ENCODE results near the gene CERS1. TPM values are rescaled to one million over a fixed set of nuclear protein-coding genes. Genes with fewer than 3 reads are reported as not detected.

Gene CERS1
- total and polyA plus RNA-seq, 3 donors from 2014 or later, result 43.0 to 73.2 (median 64.5) TPM

DNA sequence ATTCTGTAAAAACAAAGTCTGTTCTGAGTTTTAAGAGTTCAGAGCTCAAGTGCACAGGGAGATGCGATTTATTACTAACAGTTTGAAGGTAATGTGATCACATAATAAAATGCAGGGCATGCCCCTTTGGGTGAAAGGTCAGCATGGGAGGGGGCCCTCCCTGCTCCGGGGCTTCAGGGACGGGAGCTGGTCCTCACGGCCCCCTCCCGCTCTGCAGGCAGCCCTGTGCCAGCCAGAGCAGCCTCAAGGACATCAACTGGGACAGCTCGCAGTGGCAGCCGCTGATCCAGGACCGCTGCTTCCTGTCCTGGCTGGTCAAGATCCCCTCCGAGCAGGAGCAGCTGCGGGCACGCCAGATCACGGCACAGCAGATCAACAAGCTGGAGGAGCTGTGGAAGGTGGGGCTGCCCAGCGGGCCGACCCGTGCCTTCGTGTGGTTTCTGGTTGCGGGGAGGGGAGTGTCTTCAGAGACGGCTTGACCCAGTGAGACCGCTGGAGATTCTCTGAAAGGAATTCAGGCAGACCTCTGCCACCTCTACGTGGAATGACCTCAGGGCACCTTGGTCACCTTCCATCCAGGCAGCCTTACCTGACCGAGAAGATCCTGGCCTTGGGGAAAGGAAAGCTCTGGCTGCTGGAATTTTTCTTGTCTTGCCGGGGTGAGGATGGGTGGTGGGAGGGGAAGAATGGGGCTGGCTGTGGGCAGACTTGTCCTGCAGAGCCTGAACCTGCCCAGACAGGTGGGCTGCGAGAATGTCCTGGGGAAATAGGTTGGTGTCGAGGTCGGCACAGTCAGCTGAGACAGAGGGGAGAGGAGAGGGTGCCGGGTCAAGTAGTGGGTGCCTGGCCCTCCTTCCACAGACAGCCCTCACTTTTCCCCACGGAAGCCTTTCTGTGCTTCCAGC, 45.2 kb downstream of the CERS1 start:
- 40 to 82% methylated on average over 18 to 27 of the region's 27 CpGs for WGBS, 2 donors
- TF ChIP-seq POLR2A (IDR thresholded peaks at IDR 0.05) (no peak), CTCF (IDR thresholded peaks at IDR 0.05) (no peak)
- Histone ChIP-seq H3K4me3 (no peak overlapping the region), H3K36me3 (ENCODE audit: low read depth, missing control alignments) (no peaks in the 10 kb centered on the region), H3K9me3 (no peaks in the 10 kb centered on the region), H3K27me3 (no peaks in the 10 kb centered on the region), H3K27ac (peak overlapping the region; percentile 75 to 86), H3K4me1 (peaks cover 52% of the 10 kb centered on the region)
- intact Hi-C loops (cut with DNase I; ENCODE audit: low total_unique reads), result no loop called here
- DNase-seq, result peak; percentile 73

DNA sequence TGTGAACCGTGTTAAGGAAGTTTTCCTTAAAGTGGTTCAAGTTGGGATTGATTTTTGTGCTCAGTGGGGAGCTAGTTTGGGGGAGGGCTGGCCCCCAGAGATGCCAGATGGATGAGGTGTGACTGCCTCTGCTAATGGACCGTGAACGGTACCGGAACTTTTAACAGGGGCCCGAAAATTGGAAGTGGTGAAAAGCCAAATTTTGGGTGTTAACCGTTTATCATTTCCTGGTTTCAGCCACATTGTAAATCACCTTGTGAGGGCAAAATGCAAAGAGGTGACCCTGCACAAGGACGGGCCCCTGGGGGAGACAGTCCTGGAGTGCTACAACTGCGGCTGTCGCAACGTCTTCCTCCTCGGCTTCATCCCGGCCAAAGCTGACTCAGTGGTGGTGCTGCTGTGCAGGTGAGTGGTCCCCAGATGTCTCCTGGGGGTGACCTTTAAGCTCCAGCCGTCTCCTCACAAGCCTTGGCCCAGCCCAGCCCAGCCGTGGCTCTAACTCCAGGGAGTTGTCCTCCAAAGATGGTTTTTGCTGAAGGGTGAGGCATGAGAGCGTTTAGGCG, 46.0 kb downstream of the CERS1 start:
- Histone ChIP-seq H3K27me3 (no peaks in the 10 kb centered on the region), H3K36me3 (ENCODE audit: low read depth, missing control alignments) (no peaks in the 10 kb centered on the region), H3K27ac (peak overlapping the region; percentile 75 to 86), H3K4me3 (no peak overlapping the region), H3K9me3 (no peaks in the 10 kb centered on the region), H3K4me1 (peaks cover 50% of the 10 kb centered on the region)
- no peak for DNase-seq
- intact Hi-C loops (cut with DNase I; ENCODE audit: low total_unique reads), result loop anchor here (10.0 kb wide), 1 partner anchor 255 kb away; no protein-coding TSS in a partner anchor
- TF ChIP-seq POLR2A (IDR thresholded peaks at IDR 0.05) (no peak), CTCF (IDR thresholded peaks at IDR 0.05) (no peak)
- WGBS, 2 donors, result 45 to 53% methylated on average over 15 to 16 of the region's 16 CpGs

GRCh38 chr19:18848878-18849661, 46.9 kb downstream of the CERS1 start:
- Histone ChIP-seq H3K36me3 (ENCODE audit: low read depth, missing control alignments) (no peaks in the 10 kb centered on the region), H3K27ac (peak overlapping the region; percentile 75 to 86), H3K27me3 (no peaks in the 10 kb centered on the region), H3K4me1 (peaks cover 50% of the 10 kb centered on the region), H3K4me3 (no peak overlapping the region), H3K9me3 (no peaks in the 10 kb centered on the region)
- 35 to 52% methylated on average over 21 to 23 of the region's 23 CpGs for WGBS, 2 donors
- peak in 1 of 3 experiments; percentile 5 for TF ChIP-seq CTCF (IDR thresholded peaks at IDR 0.05)
- no peak for TF ChIP-seq POLR2A (IDR thresholded peaks at IDR 0.05)
- intact Hi-C loops (cut with DNase I; ENCODE audit: low total_unique reads), result loop anchor here (10.0 kb wide), 1 partner anchor 254 kb away; no protein-coding TSS in a partner anchor
- peak; percentile 74 for DNase-seq

- Histone ChIP-seq H3K9me3 (no peaks in the 10 kb centered on the region), H3K36me3 (ENCODE audit: low read depth, missing control alignments) (no peaks in the 10 kb centered on the region), H3K4me3 (no peak overlapping the region), H3K27ac (peak overlapping the region; percentile 75 to 86), H3K27me3 (no peaks in the 10 kb centered on the region), H3K4me1 (peaks cover 58% of the 10 kb centered on the region)
- no peak for DNase-seq
- 63 to 70% methylated on average over 20 to 24 of the region's 24 CpGs for WGBS, 2 donors
- TF ChIP-seq CTCF (IDR thresholded peaks at IDR 0.05) (peak in 1 of 3 experiments; percentile 30), POLR2A (IDR thresholded peaks at IDR 0.05) (no peak)
- intact Hi-C loops (cut with DNase I; ENCODE audit: low total_unique reads), result loop anchor here (10.0 kb wide), 1 partner anchor 253 kb away; no protein-coding TSS in a partner anchor
Observed at GRCh38 chr19:18847549-18848463, 48.2 kb downstream of the CERS1 start.

Data from testis (tissue), 3 donors.